ENCODE measurements around the gene TNFRSF8. TPM values are rescaled to one million over a fixed set of nuclear protein-coding genes. Genes with fewer than 3 reads are reported as not detected.

The TNFRSF8 gene
- total and polyA plus RNA-seq, 7 donors: 0.68 to 1.8 (median 0.87) TPM; not detected in 1

GRCh38 chr1:12181568-12181967, 118.5 kb downstream of the TNFRSF8 start:
- Histone ChIP-seq H3K4me3 (no peak overlapping the region), H3K4me1 (peaks cover 0 to 68% (median 59%) of the 10 kb centered on the region in 4 donors), H3K9me3 (no peaks in the 10 kb centered on the region), H3K27me3 (no peaks in the 10 kb centered on the region), H3K36me3 (no peaks in the 10 kb centered on the region), H3K27ac (peak overlapping the region; percentile 38 to 82 (median 66))
- intact Hi-C loops (cut with DNase I): no loop called here
- 92 to 96% methylated on average over 7 of the region's 7 CpGs for WGBS, 2 donors
- peak; percentile 57 for DNase-seq
- no peak for TF ChIP-seq EP300 (IDR thresholded peaks at IDR 0.05)
- no peak for TF ChIP-seq POLR2A (IDR thresholded peaks at IDR 0.05)
- no peak for TF ChIP-seq CTCF (IDR thresholded peaks at IDR 0.05)
- TF ChIP-seq POLR2AphosphoS5 (IDR thresholded peaks at IDR 0.05): no peak

- no peak for DNase-seq
- WGBS, 2 donors: 48 to 68% methylated on average over 4 of the region's 4 CpGs
- H3K27ac ChIP-seq: peak overlapping the region; percentile 51 to 85 (median 81)
- no peaks in the 10 kb centered on the region for H3K9me3 ChIP-seq
- intact Hi-C loops (cut with DNase I): no loop called here
- H3K27me3 ChIP-seq: no peaks in the 10 kb centered on the region
- no peak overlapping the region for H3K4me3 ChIP-seq
- H3K36me3 ChIP-seq: no peaks in the 10 kb centered on the region
- peaks cover 0 to 68% (median 58%) of the 10 kb centered on the region in 4 donors for H3K4me1 ChIP-seq
- TF ChIP-seq POLR2AphosphoS5 (IDR thresholded peaks at IDR 0.05) (no peak), POLR2A (IDR thresholded peaks at IDR 0.05) (no peak), CTCF (IDR thresholded peaks at IDR 0.05) (no peak), EP300 (IDR thresholded peaks at IDR 0.05) (no peak)
Observed at GRCh38 chr1:12182410-12182984, 119.4 kb downstream of the TNFRSF8 start.

DNA sequence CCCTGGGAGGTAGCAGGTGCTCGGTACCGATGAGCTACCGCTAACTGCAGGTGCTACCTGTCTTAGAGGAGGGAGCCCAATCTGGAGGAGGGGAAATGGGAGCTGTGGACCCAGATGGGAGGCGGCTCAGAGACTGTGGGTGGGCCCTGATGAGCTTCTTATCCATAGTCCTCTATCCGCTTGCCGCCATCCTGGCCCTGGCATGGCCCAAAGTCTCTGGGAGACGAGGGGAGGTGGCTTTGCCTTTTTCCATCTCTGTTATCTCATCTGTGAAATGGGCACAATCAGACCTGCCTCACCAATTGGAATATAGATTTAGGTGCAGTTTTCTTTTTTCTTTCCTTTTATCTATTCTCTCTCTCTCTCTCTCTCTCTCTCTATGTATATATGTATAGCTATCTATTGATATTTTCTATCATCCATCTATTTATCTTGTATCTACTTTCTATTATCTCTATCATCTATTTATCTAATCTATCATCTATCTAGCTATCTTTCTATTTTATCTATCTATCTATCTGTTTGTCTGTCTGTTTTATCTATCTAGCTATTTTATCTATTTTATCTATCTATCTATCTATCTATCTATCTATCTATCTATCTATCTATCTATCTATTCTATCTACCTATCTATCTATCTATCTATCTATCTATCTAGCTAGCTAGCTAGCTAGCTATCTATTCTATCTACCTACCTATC, 120.1 kb downstream of the TNFRSF8 start:
- Histone ChIP-seq H3K9me3 (no peaks in the 10 kb centered on the region), H3K4me3 (no peak overlapping the region), H3K27me3 (no peaks in the 10 kb centered on the region), H3K36me3 (no peaks in the 10 kb centered on the region), H3K4me1 (peaks cover 0 to 66% (median 54%) of the 10 kb centered on the region in 4 donors), H3K27ac (peak overlapping the region; percentile 71 to 85 (median 81))
- WGBS, 2 donors: 91 to 93% methylated on average over 7 of the region's 7 CpGs
- no peak for DNase-seq
- no peak for TF ChIP-seq POLR2AphosphoS5 (IDR thresholded peaks at IDR 0.05)
- no peak for TF ChIP-seq POLR2A (IDR thresholded peaks at IDR 0.05)
- no peak for TF ChIP-seq CTCF (IDR thresholded peaks at IDR 0.05)
- TF ChIP-seq EP300 (IDR thresholded peaks at IDR 0.05): no peak
- intact Hi-C loops (cut with DNase I): no loop called here

DNA sequence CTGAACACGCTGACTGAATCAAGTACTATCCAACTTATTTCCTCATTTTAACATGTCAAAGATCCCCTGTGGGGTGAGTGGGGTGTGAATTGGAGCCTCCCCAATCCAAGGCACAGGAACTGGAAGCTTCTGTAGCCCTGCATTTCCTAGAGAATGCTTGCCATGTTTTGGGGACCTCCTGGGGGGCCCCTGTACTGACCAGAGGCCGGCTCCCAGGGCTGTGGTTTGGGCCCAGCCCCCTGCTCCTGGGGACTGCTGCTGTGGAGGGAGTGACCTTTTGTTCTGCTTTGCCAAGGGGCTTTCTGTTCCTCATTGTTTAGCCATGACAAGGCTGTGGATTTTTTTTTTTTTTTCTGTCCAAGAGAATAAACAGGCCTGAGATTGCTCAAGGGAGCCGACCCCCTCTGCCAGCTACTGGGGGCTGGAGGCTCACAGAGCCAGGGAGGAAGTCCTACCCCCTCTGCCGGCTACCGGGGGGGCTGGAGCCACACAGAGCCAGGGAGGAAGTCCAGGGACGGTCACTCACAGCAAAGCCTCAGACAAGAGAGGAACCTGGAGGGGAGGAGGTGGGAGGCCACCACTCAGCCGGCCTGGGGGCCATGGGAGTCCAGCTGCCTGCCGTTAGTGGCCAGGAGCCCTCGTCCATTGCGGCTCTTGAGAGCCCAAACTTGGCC, 121.0 kb downstream of the TNFRSF8 start:
- Histone ChIP-seq H3K36me3 (no peaks in the 10 kb centered on the region), H3K4me3 (peak overlapping the region in 2 of 4 donors; percentile 16 to 21), H3K4me1 (peaks cover 0 to 69% (median 58%) of the 10 kb centered on the region in 4 donors), H3K27ac (peak overlapping the region; percentile 71 to 85 (median 81)), H3K9me3 (no peaks in the 10 kb centered on the region), H3K27me3 (no peaks in the 10 kb centered on the region)
- intact Hi-C loops (cut with DNase I): no loop called here
- TF ChIP-seq POLR2AphosphoS5 (IDR thresholded peaks at IDR 0.05) (peak; percentile 60 to 91 (median 78)), CTCF (IDR thresholded peaks at IDR 0.05) (no peak), POLR2A (IDR thresholded peaks at IDR 0.05) (peak in 1 of 2 donors; percentile 8), EP300 (IDR thresholded peaks at IDR 0.05) (peak in 1 of 4 donors; percentile 86)
- DNase-seq: peak; percentile 96
- WGBS, 2 donors: 45 to 73% methylated on average over 10 of the region's 10 CpGs
